ENCODE data around the gene DUSP18. TPM values are rescaled to one million over a fixed set of nuclear protein-coding genes. Genes with fewer than 3 reads are reported as not detected.

Gene DUSP18
- total and polyA plus RNA-seq, 9 of the 15 experiments (the other 6 are each of a cell fraction or from before 2014, with no cell fraction given) = 1.00 to 3.7 (median 1.5) TPM

GRCh38 chr22:30664798-30665197, 2.9 kb downstream of the DUSP18 start:
- H4K20me1 ChIP-seq (replicated peaks; ENCODE audit: control insufficient read depth, insufficient read depth, low read length) = no peaks in the 10 kb centered on the region
- 88% methylated on average over 4 of the region's 13 CpGs for WGBS (ENCODE audit: insufficient coverage, low coverage, missing lambda C conversion rate)
- no peaks in the 10 kb centered on the region for H3K36me3 ChIP-seq (ENCODE audit: control insufficient read depth, insufficient read depth, low read length)
- H3K9ac ChIP-seq (ENCODE audit: insufficient read depth in 1 of 2, low read depth in 2 of 2, low read length in 2 of 2) = no peak overlapping the region
- H3K27ac ChIP-seq (ENCODE audit: extremely low read depth, low read depth, low read length) = no peak overlapping the region
- H3K4me3 ChIP-seq = no peak overlapping the region
- DNase-seq (ENCODE audit: extremely low read depth in 1 of 4, low spot score in 3 of 4) = no peak
- H2AFZ ChIP-seq (ENCODE audit: low read depth, low read length) = no peak overlapping the region
- no peaks in the 10 kb centered on the region for H3K9me1 ChIP-seq (ENCODE audit: control insufficient read depth, insufficient read depth, low read length)
- no peaks in the 10 kb centered on the region for H3K27me3 ChIP-seq (ENCODE audit: control insufficient read depth in 2 of 2, insufficient read depth in 2 of 2, low read length in 2 of 2)
- intact Hi-C loops (cut with micrococcal nuclease) = loop anchor here (10.0 kb wide), 1 partner anchor 90 kb away; no protein-coding TSS in a partner anchor
- CTCF ChIA-PET (ENCODE audit: low intra/inter-chr PET ratio) = no interaction called here
- in situ Hi-C loops (cut with MboI) = no loop called here
- TF ChIP-seq FUS (optimal IDR thresholded peaks at IDR 0.05; ENCODE audit: low read depth, low read length) = no peak
- TF ChIP-seq ZNF717 (CRISPR knock-in tag; IDR thresholded peaks at IDR 0.05) = no peak
- H3K9me3 ChIP-seq (replicated peaks; ENCODE audit: control insufficient read depth, insufficient read depth, low read depth, low read length) = no peaks in the 10 kb centered on the region
- H3K4me1 ChIP-seq (replicated peaks in 1 of 2; ENCODE audit: control insufficient read depth in 2 of 2, insufficient read depth in 2 of 2, low read length in 2 of 2) = peaks cover 7 to 16% of the 10 kb centered on the region in 2 experiments; a peak in 3 of 5 replicates
- no TSS peak for BruUV-seq (replicated peaks)
- POLR2A ChIA-PET = interaction anchor here (0.6 to 1.0 kb wide), 3 partner anchors 14 to 1292 kb away, joined by 3 to 5 read pairs (median 4); partner anchors contain the start of gene TCN2
- no peak overlapping the region for H3K4me2 ChIP-seq (ENCODE audit: insufficient read depth, low read length)
- no peaks in the 10 kb centered on the region for H3K79me2 ChIP-seq (ENCODE audit: control insufficient read depth, insufficient read depth, low read length)
- no peak for FAIRE-seq
- no peak for ATAC-seq

- BruUV-seq (replicated peaks) = no TSS peak
- TF ChIP-seq HES1 (IDR thresholded peaks at IDR 0.05; ENCODE audit: low read depth) (no peak), SMARCE1 (IDR thresholded peaks at IDR 0.05) (no peak), GATAD2B (IDR thresholded peaks at IDR 0.05; ENCODE audit: borderline replicate concordance) (no peak), HNRNPK (IDR thresholded peaks at IDR 0.05; ENCODE audit: low read depth, low read length, poor library complexity, severe bottlenecking) (no peak), KDM4B (IDR thresholded peaks at IDR 0.05; ENCODE audit: borderline replicate concordance in 2 of 2, low read depth in 1 of 2) (no peak), SMAD4 (CRISPR knock-in tag; conservative IDR thresholded peaks at IDR 0.05) (no peak), MLX (CRISPR knock-in tag; conservative IDR thresholded peaks at IDR 0.05) (no peak), ZZZ3 (IDR thresholded peaks at IDR 0.05) (no peak), ZNF217 (CRISPR knock-in tag; IDR thresholded peaks at IDR 0.05) (no peak), RBFOX2 (IDR thresholded peaks at IDR 0.05; ENCODE audit: low read depth, low read length) (no peak), NELFE (IDR thresholded peaks at IDR 0.05; ENCODE audit: insufficient read depth, insufficient read length) (no peak)
- ATAC-seq = no peak
Observed at GRCh38 chr22:30662040-30662439, 5.6 kb downstream of the DUSP18 start.

More at GRCh38 chr22:30662040-30662439, 5.6 kb downstream of the DUSP18 start:
- no peaks in the 10 kb centered on the region for H3K79me2 ChIP-seq (ENCODE audit: control insufficient read depth, insufficient read depth, low read length)
- H3K9ac ChIP-seq (ENCODE audit: insufficient read depth in 1 of 2, low read depth in 2 of 2, low read length in 2 of 2) = no peak overlapping the region
- no peak overlapping the region for H3K4me2 ChIP-seq (ENCODE audit: insufficient read depth, low read length)
- FAIRE-seq = no peak
- H3K9me3 ChIP-seq (replicated peaks; ENCODE audit: control insufficient read depth, insufficient read depth, low read depth, low read length) = no peaks in the 10 kb centered on the region
- no peak overlapping the region for H3K4me3 ChIP-seq
- DNase-seq (ENCODE audit: extremely low read depth in 1 of 4, low spot score in 3 of 4) = no peak
- H3K27ac ChIP-seq (ENCODE audit: extremely low read depth, low read depth, low read length) = no peak overlapping the region
- peaks cover 3 to 6% of the 10 kb centered on the region in 2 experiments; a peak in 3 of 5 replicates for H3K4me1 ChIP-seq (replicated peaks in 1 of 2; ENCODE audit: control insufficient read depth in 2 of 2, insufficient read depth in 2 of 2, low read length in 2 of 2)
- CTCF ChIA-PET (ENCODE audit: low intra/inter-chr PET ratio) = no interaction called here
- H4K20me1 ChIP-seq (replicated peaks; ENCODE audit: control insufficient read depth, insufficient read depth, low read length) = no peaks in the 10 kb centered on the region
- no peaks in the 10 kb centered on the region for H3K27me3 ChIP-seq (ENCODE audit: control insufficient read depth in 2 of 2, insufficient read depth in 2 of 2, low read length in 2 of 2)
- in situ Hi-C loops (cut with MboI) = no loop called here
- WGBS (ENCODE audit: insufficient coverage, low coverage, missing lambda C conversion rate) = 66% methylated on average over 3 of the region's 4 CpGs
- H3K36me3 ChIP-seq (ENCODE audit: control insufficient read depth, insufficient read depth, low read length) = no peaks in the 10 kb centered on the region
- POLR2A ChIA-PET = interaction anchor here (0.6 kb wide), 1 partner anchor 119 kb away, joined by 3 read pairs; no protein-coding TSS in a partner anchor
- H2AFZ ChIP-seq (ENCODE audit: low read depth, low read length) = no peak overlapping the region
- H3K9me1 ChIP-seq (ENCODE audit: control insufficient read depth, insufficient read depth, low read length) = no peaks in the 10 kb centered on the region
- intact Hi-C loops (cut with micrococcal nuclease) = loop anchor here (10.0 kb wide), 1 partner anchor 93 kb away; no protein-coding TSS in a partner anchor

Data from K562 (cell line).